ENCODE results near the gene ZNF439. TPM values are rescaled to one million over a fixed set of nuclear protein-coding genes. Genes with fewer than 3 reads are reported as not detected.
A peak's percentile ranks its signal among the peaks of the same experiment; 100 is the strongest.
"Not testable (repeated sequence)": the region's sequence is repeated elsewhere in the genome, so short reads cannot be mapped to it uniquely, and the experiment has no call there.

ZNF439 gene
- total RNA-seq, 1 donor, result 20.2 TPM

- not testable (repeated sequence) for DNase-seq (ENCODE audit: low read depth in 2 of 3, low spot score in 2 of 3)
These were observed 19.2 kb downstream of the ZNF439 start for GRCh38 chr19:11867766-11868165.

- DNase-seq (ENCODE audit: low read depth in 2 of 3, low spot score in 2 of 3), result peak in 1 of 3 donors; percentile 13
These were observed 19.7 kb downstream of the ZNF439 start for GRCh38 chr19:11868188-11868587.

- no peak for DNase-seq (ENCODE audit: low read depth in 2 of 3, low spot score in 2 of 3)
These were observed 24.1 kb downstream of the ZNF439 start for GRCh38 chr19:11872624-11873023.

- no peak for DNase-seq (ENCODE audit: low read depth in 2 of 3, low spot score in 2 of 3)
These were observed 25.2 kb downstream of the ZNF439 start for GRCh38 chr19:11873762-11874161.

- not testable (repeated sequence) for DNase-seq (ENCODE audit: low read depth in 2 of 3, low spot score in 2 of 3)
These were observed 31.3 kb downstream of the ZNF439 start for GRCh38 chr19:11879687-11880266.

GRCh38 chr19:11880598-11880997, 32.1 kb downstream of the ZNF439 start:
- DNase-seq (ENCODE audit: low read depth in 2 of 3, low spot score in 2 of 3), result no peak

- peak; percentile 41 to 87 (median 72) for DNase-seq (ENCODE audit: low read depth in 2 of 3, low spot score in 2 of 3)
These were observed 32.8 kb downstream of the ZNF439 start for GRCh38 chr19:11881151-11881800.

- DNase-seq (ENCODE audit: low read depth in 2 of 3, low spot score in 2 of 3), result peak in 1 of 3 donors; percentile 59
These were observed 34.1 kb downstream of the ZNF439 start for GRCh38 chr19:11882606-11883005.

GRCh38 chr19:11887234-11887610, 38.7 kb downstream of the ZNF439 start:
- DNase-seq (ENCODE audit: low read depth in 2 of 3, low spot score in 2 of 3), result no peak

GRCh38 chr19:11887611-11888531, 39.3 kb downstream of the ZNF439 start, which contains the start of gene ZNF69:
Gene ZNF69, plus strand, starts transcription at chr19:11887782. Its CDS starts 142 bp downstream, at chr19:11887924.
- peak in 2 of 3 donors; percentile 78 to 80 for DNase-seq (ENCODE audit: low read depth in 2 of 3, low spot score in 2 of 3)

- not testable (repeated sequence) for DNase-seq (ENCODE audit: low read depth in 2 of 3, low spot score in 2 of 3)
These were observed 41.4 kb downstream of the ZNF439 start for GRCh38 chr19:11889901-11890300.

GRCh38 chr19:11890634-11891033, 42.1 kb downstream of the ZNF439 start:
- no peak for DNase-seq (ENCODE audit: low read depth in 2 of 3, low spot score in 2 of 3)

- DNase-seq (ENCODE audit: low read depth in 2 of 3, low spot score in 2 of 3), result no peak
These were observed 46.3 kb downstream of the ZNF439 start for GRCh38 chr19:11894851-11895250.

- DNase-seq (ENCODE audit: low read depth in 2 of 3, low spot score in 2 of 3), result no peak
These were observed 53.7 kb downstream of the ZNF439 start for GRCh38 chr19:11902228-11902627.

- DNase-seq (ENCODE audit: low read depth in 2 of 3, low spot score in 2 of 3), result peak in 1 of 3 donors; percentile 15
These were observed 57.4 kb downstream of the ZNF439 start for GRCh38 chr19:11905928-11906327.

- peak in 1 of 3 donors; percentile 21 for DNase-seq (ENCODE audit: low read depth in 2 of 3, low spot score in 2 of 3)
These were observed 63.4 kb downstream of the ZNF439 start for GRCh38 chr19:11911937-11912336.

- not testable (repeated sequence) for DNase-seq (ENCODE audit: low read depth in 2 of 3, low spot score in 2 of 3)
These were observed 66.0 kb downstream of the ZNF439 start for GRCh38 chr19:11914417-11915051.
